Osteoblast (primary cell): Measurements from ENCODE around the gene OVCA2. TPM values are rescaled to one million over a fixed set of nuclear protein-coding genes. Genes with fewer than 3 reads are reported as not detected.

Source experiments
- DNase-seq: peaks from one replicate; pipeline ENCODE4 v3.0.0; 2011; ENCODE audit warnings: low spot score, mixed read lengths; ENCODE audit not compliant: insufficient read length; ENCODE audit errors: missing footprints
- H2AFZ ChIP-seq: 2 replicates; pipeline ENCODE4 v1.6.0; 2011; ENCODE audit warnings: mild to moderate bottlenecking, low read length
- H3K27ac ChIP-seq: 2 replicates; pipeline ENCODE4 v1.5.1; 2011; ENCODE audit warnings: mild to moderate bottlenecking, low read depth, low read length, moderate library complexity
- H3K27me3 ChIP-seq: 2 replicates; pipeline ENCODE4 v1.6.0; 2012; ENCODE audit warnings: mild to moderate bottlenecking, control low read depth, inconsistent platforms, low read length, moderate library complexity; ENCODE audit not compliant: insufficient read depth
- H3K36me3 ChIP-seq: 2 replicates; pipeline ENCODE4 v1.5.1; 2011; ENCODE audit warnings: mild to moderate bottlenecking, low read length, control low read depth, moderate library complexity; ENCODE audit not compliant: insufficient read depth
- H3K4me1 ChIP-seq: 2 replicates; pipeline ENCODE4 v1.5.1; 2011; ENCODE audit warnings: mild to moderate bottlenecking, low read length, control low read depth, moderate library complexity; ENCODE audit not compliant: insufficient read depth
- H3K4me2 ChIP-seq: 2 replicates; pipeline ENCODE4 v1.6.0; 2011; ENCODE audit warnings: mild to moderate bottlenecking, low read length; ENCODE audit not compliant: insufficient read depth
- H3K4me3 ChIP-seq: fragments of 200-600 bp; sonication (generic); 3 replicates; pipeline ENCODE4 v1.5.1; 2012; ENCODE audit warnings: mild to moderate bottlenecking, low read length, inconsistent platforms; ENCODE audit not compliant: insufficient read depth
- H3K79me2 ChIP-seq: 2 replicates; pipeline ENCODE4 v1.6.0; 2012; ENCODE audit warnings: mild to moderate bottlenecking, low read length, control low read depth, inconsistent platforms; ENCODE audit not compliant: insufficient read depth
- H3K9me3 ChIP-seq: 2 replicates; pipeline ENCODE4 v1.5.1; 2011; ENCODE audit warnings: low read depth, low read length, control low read depth
- H4K20me1 ChIP-seq: 2 replicates; pipeline ENCODE4 v1.6.0; 2012; ENCODE audit warnings: mild to moderate bottlenecking, low read length, control low read depth; ENCODE audit not compliant: insufficient read depth
- CTCF ChIP-seq: IDR thresholded peaks from 2 replicates; pipeline ENCODE4 v1.5.1; 2011; ENCODE audit warnings: mild to moderate bottlenecking, low read depth, low read length, moderate library complexity; ENCODE audit errors: extremely low read depth
- total RNA-seq: library from RNA; depleted of rRNA; stranded (reverse); fragments of >200 nt; gene quantifications from 2 replicates; pipeline ENCODE4 v1.2.3, GENCODE V29; 2012

Gene OVCA2
- total RNA-seq, 1 donor = 59.0 TPM

- DNase-seq = peak; percentile 98
- H3K27ac ChIP-seq = peak overlapping the region; percentile 15
- H3K4me3 ChIP-seq = no peak overlapping the region
- peaks cover 24% of the 10 kb centered on the region for H3K79me2 ChIP-seq
- TF ChIP-seq CTCF = no peak
- peaks cover 29% of the 10 kb centered on the region for H3K36me3 ChIP-seq
- no peaks in the 10 kb centered on the region for H3K9me3 ChIP-seq
- peaks cover 35% of the 10 kb centered on the region for H3K4me1 ChIP-seq
- H4K20me1 ChIP-seq = no peaks in the 10 kb centered on the region
- no peak overlapping the region for H2AFZ ChIP-seq
- H3K4me2 ChIP-seq = peak overlapping the region; percentile 58
- H3K27me3 ChIP-seq = no peaks in the 10 kb centered on the region
Measured at GRCh38 chr17:2034806-2035540, 6.8 kb upstream of the OVCA2 start.

GRCh38 chr17:2035541-2036488 is 6.0 kb upstream of the OVCA2 start:
- Histone ChIP-seq H3K27ac (peak overlapping the region; percentile 45), H3K4me2 (no peak overlapping the region), H3K36me3 (peaks cover 38% of the 10 kb centered on the region), H4K20me1 (no peaks in the 10 kb centered on the region), H3K4me1 (peaks cover 33% of the 10 kb centered on the region), H3K27me3 (no peaks in the 10 kb centered on the region), H2AFZ (no peak overlapping the region), H3K79me2 (peaks cover 19% of the 10 kb centered on the region), H3K4me3 (no peak overlapping the region), H3K9me3 (no peaks in the 10 kb centered on the region)
- DNase-seq = peak; percentile 62
- TF ChIP-seq CTCF = no peak

GRCh38 chr17:2037155-2037554 is 4.7 kb upstream of the OVCA2 start:
- DNase-seq = no peak
- Histone ChIP-seq H4K20me1 (no peaks in the 10 kb centered on the region), H3K4me3 (no peak overlapping the region), H3K4me1 (peaks cover 31% of the 10 kb centered on the region), H3K4me2 (no peak overlapping the region), H3K36me3 (peaks cover 43% of the 10 kb centered on the region), H3K79me2 (peaks cover 9% of the 10 kb centered on the region), H3K27ac (no peak overlapping the region), H2AFZ (no peak overlapping the region), H3K9me3 (no peaks in the 10 kb centered on the region), H3K27me3 (no peaks in the 10 kb centered on the region)
- no peak for TF ChIP-seq CTCF

- Histone ChIP-seq H3K27me3 (no peaks in the 10 kb centered on the region), H3K4me3 (no peak overlapping the region), H3K36me3 (peaks cover 55% of the 10 kb centered on the region), H3K27ac (no peak overlapping the region), H3K79me2 (peaks cover 21% of the 10 kb centered on the region), H3K9me3 (no peaks in the 10 kb centered on the region), H3K4me1 (peaks cover 37% of the 10 kb centered on the region), H3K4me2 (no peak overlapping the region), H4K20me1 (no peaks in the 10 kb centered on the region), H2AFZ (no peak overlapping the region)
- no peak for TF ChIP-seq CTCF
- no peak for DNase-seq
Measured at GRCh38 chr17:2040219-2040827, 1.5 kb upstream of the OVCA2 start.
